AG04450 (cell line): ENCODE data around the gene PCSK1N. TPM values are rescaled to one million over a fixed set of nuclear protein-coding genes. Genes with fewer than 3 reads are reported as not detected.
"Not testable (repeated sequence)": the region's sequence is repeated elsewhere in the genome, so short reads cannot be mapped to it uniquely, and the experiment has no call there.

Source experiments
- CTCF ChIA-PET: fragments of 300-600, 350-600 bp; formaldehyde crosslinking; extraction: SDS; loops from one replicate; lab custom pipeline; 2022; ENCODE audit warnings: antibody characterized with exemption, inconsistent platforms; lab: Charles Lee
- POLR2A ChIA-PET: fragments of 350-600 bp; formaldehyde crosslinking; extraction: SDS; loops from one replicate; lab custom pipeline; 2021; ENCODE audit warnings: antibody characterized with exemption, inconsistent platforms; lab: Yijun Ruan, JAX
- DNase-seq: peaks from one replicate; pipeline ENCODE4 v3.0.0-alpha.2; 2011; ENCODE audit warnings: low read depth, low spot score
- H3K27ac ChIP-seq: one replicate; pipeline ENCODE4 v1.5.1; 2012; ENCODE audit warnings: low read depth, low read length, control low read depth
- H3K27me3 ChIP-seq: one replicate; pipeline ENCODE4 v1.6.0; 2012; ENCODE audit warnings: low read length; ENCODE audit not compliant: control insufficient read depth, insufficient read depth
- H3K4me3 ChIP-seq: 2 replicates; pipeline ENCODE4 v1.5.1; 2011; ENCODE audit warnings: mild to moderate bottlenecking, low read depth, low read length, control low read depth
- H3K9me3 ChIP-seq: 2 replicates; pipeline ENCODE4 v1.5.1; 2012; ENCODE audit warnings: low read length; ENCODE audit not compliant: control insufficient read depth, insufficient read depth
- polyA plus RNA-seq: library from polyadenylated mRNA; depleted of rRNA; stranded (reverse); fragments of >200 nt; gene quantifications from 2 replicates; pipeline ENCODE4 v1.2.3, GENCODE V29; 2011
- TF ChIP-seq, protein P1 (sequence below): IDR thresholded peaks from 2 replicates; pipeline ENCODE4 v1.5.1; 2011; ENCODE audit warnings: low read depth, low read length, control low read depth, inconsistent platforms

Gene PCSK1N
- polyA plus RNA-seq, 1 experiment, result not detected

DNA sequence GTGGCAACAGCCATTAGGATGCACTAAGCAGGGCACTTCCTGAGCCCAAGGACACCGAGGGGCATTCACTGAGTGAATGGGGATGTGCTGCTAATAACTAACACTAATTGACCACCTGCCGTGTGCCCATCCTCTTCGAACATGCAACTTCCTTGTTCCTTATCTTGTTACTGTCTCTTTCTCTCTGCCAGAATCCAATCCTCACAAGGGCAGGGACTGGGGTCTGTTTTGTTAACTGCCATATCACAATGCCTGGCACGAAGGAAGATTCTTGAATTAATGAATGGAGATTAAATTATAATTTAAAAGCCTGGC is 7.8 kb downstream of the PCSK1N start:
- TF ChIP-seq, protein P1, sequence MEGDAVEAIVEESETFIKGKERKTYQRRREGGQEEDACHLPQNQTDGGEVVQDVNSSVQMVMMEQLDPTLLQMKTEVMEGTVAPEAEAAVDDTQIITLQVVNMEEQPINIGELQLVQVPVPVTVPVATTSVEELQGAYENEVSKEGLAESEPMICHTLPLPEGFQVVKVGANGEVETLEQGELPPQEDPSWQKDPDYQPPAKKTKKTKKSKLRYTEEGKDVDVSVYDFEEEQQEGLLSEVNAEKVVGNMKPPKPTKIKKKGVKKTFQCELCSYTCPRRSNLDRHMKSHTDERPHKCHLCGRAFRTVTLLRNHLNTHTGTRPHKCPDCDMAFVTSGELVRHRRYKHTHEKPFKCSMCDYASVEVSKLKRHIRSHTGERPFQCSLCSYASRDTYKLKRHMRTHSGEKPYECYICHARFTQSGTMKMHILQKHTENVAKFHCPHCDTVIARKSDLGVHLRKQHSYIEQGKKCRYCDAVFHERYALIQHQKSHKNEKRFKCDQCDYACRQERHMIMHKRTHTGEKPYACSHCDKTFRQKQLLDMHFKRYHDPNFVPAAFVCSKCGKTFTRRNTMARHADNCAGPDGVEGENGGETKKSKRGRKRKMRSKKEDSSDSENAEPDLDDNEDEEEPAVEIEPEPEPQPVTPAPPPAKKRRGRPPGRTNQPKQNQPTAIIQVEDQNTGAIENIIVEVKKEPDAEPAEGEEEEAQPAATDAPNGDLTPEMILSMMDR, result no peak
- ChIA-PET CTCF (interaction anchor here (0.6 kb wide), 1 partner anchor 40 kb away, joined by 10 read pairs; no protein-coding TSS in a partner anchor), POLR2A (no interaction called here)
- Histone ChIP-seq H3K27me3 (peaks cover 8% of the 10 kb centered on the region), H3K4me3 (no peak overlapping the region), H3K27ac (no peak overlapping the region), H3K9me3 (peaks cover 6% of the 10 kb centered on the region)
- DNase-seq, result no peak

DNA sequence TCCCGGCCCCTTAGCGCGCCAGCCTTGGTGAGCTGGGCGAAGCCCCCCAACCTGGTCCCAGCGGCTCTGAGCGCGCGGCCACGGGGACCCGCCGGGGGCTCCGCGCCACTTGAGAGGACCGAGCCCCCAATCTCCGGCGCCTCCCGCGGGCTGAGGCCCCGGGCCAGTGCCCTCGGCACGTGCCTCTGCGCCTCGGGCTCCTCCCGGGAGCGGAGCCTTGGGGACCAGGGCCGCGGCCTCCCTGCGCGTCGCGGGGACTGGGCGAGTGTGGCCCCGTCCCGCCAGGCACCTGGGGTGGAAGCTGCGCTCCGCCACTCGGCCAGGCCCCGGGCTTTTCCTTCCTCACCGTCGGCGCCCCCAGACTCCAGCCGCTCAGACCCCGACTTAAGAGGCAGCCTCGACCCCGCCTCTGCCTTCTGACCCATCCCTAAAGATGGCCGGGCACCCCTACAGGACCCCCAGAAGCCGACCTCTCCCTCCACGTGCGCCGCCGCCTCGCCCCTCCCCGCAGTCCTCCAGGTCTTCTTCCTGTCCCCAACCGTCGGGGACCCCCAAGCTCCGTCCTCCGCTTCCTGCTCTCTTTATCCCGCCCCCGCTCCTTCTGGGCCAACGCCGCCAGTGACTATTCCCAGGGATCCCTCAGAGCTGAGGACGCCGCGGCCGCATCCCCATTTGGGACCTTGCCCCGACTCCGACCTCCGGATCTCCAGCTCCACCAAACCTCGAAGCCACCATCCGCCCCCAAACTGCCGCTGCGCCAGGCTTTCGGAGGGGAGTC is 8.3 kb downstream of the PCSK1N start:
- H3K27me3 ChIP-seq, result peaks cover 5% of the 10 kb centered on the region
- no peak for DNase-seq
- H3K4me3 ChIP-seq, result no peak overlapping the region
- TF ChIP-seq, protein P1, result no peak
- H3K9me3 ChIP-seq, result peaks cover 6% of the 10 kb centered on the region
- POLR2A ChIA-PET, result no interaction called here
- H3K27ac ChIP-seq, result no peak overlapping the region
- CTCF ChIA-PET, result interaction anchor here (0.6 kb wide), 1 partner anchor 40 kb away, joined by 10 read pairs; no protein-coding TSS in a partner anchor

DNA sequence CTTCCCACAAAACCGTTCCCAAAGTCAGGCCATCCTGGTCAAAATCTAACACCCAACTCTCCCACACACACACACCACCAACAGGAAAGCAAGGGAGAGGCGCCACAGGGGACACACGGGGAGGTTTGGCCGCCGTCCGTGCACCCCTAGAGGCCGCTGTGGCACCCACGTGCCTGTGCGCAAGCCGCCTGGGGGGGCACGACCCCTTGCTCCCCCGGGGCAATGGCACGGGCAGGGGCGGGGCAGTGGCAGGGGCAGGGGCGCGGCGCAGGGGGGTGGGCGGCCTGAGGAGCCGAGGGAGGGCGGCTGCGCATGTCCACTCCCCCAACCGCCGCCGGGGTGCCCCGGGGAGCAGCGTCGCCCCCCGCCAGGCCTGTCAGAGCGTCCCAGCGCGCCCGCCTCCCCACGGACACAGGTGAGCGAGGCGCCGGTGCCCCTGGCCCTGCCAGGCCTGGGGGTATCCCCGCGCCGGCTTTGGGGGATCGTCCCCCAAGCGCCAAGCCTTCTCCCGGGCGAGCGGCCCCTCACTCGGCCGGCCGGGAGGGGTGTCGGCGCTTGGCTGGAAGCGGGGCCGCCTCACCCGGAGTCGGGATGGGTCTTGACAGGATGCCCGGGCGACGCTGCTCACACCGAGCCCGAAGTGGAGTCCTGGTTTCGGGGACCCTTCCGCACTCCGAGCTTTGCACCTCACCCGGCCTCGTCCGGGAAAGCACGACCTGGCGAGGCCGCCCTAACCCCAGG is 9.1 kb downstream of the PCSK1N start, which contains the start of gene ERAS:
Gene ERAS, plus strand, starts transcription at position 379 of the 741 bp plus-strand sequence. CDS start 2,611 bp downstream, outside the sequence.
- CTCF ChIA-PET, result no interaction called here
- DNase-seq, result no peak

DNA sequence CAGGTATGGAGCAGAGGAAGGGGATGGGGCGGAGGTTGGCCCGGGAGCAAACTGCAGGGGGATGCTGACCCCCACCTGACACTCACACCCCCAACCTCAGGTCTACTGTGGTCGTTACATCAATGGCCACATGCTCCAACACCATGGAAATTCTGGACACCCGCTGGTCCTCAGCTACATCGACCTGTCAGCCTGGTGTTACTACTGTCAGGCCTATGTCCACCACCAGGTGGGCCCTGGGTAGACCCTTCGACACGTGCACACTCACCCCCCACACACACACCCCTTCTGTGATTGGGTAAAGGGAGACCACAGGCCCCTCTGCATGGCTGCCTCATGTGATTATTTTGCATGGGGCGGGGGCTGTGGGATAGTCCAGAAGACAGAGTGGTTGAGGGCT is 11.3 kb downstream of the PCSK1N start:
- Histone ChIP-seq H3K9me3 (peaks cover 6% of the 10 kb centered on the region), H3K27ac (no peak overlapping the region), H3K27me3 (no peaks in the 10 kb centered on the region), H3K4me3 (no peak overlapping the region)
- TF ChIP-seq, protein P1, result no peak
- no peak for DNase-seq
- POLR2A ChIA-PET, result no interaction called here
- CTCF ChIA-PET, result no interaction called here

More for the DNA sequence above, 9.1 kb downstream of the PCSK1N start, which contains the start of gene ERAS:
- peaks cover 3% of the 10 kb centered on the region for H3K27me3 ChIP-seq
- H3K9me3 ChIP-seq, result peaks cover 6% of the 10 kb centered on the region
- TF ChIP-seq, protein P1, result no peak
- H3K27ac ChIP-seq, result no peak within 1 kb of the TSS
- POLR2A ChIA-PET, result no interaction called here
- no peak within 1 kb of the TSS for H3K4me3 ChIP-seq

DNA sequence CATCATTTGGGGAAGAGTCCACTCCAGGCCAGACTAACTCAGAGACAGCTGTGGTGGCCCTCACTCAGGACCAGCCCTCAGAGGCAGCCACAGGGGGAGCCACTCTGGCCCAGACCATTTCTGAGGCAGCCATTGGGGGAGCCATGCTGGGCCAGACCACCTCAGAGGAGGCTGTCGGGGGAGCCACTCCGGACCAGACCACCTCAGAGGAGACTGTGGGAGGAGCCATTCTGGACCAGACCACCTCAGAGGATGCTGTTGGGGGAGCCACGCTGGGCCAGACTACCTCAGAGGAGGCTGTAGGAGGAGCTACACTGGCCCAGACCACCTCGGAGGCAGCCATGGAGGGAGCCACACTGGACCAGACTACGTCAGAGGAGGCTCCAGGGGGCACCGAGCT is 12.4 kb downstream of the PCSK1N start:
- DNase-seq, result no peak
- Histone ChIP-seq H3K4me3 (no peak overlapping the region), H3K27ac (no peak overlapping the region), H3K9me3 (peaks cover 6% of the 10 kb centered on the region), H3K27me3 (no peaks in the 10 kb centered on the region)
- ChIA-PET CTCF (no interaction called here), POLR2A (no interaction called here)
- TF ChIP-seq, protein P1, result no peak

DNA sequence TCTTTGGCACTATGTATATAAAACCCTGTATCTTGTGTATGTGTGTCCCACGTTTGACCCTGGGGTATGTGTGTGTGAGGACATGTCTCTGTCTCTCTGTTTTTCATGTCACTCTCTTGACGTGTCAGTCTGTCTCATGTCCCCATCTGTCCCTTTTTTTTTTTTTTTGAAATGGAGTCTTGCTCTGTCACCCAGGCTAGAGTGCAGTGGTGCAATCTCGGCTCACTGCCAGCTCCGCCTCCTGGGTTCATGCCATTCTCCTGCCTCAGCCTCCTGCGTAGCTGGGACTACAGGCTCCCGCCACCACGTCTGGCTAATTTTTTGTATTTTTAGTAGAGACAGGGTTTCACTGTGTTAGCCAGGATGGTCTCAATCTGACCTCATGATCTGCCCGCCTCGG is 16.0 kb downstream of the PCSK1N start:
- H3K27me3 ChIP-seq, CTCF ChIA-PET, POLR2A ChIA-PET, H3K9me3 ChIP-seq, DNase-seq, H3K4me3 ChIP-seq, H3K27ac ChIP-seq: not testable (repeated sequence)
